Astrocyte of the spinal cord (primary cell): ENCODE measurements around the gene COPS8.

Experiments used
- DNase-seq: peaks from one replicate; pipeline ENCODE4 v3.0.0; 2011; ENCODE audit warnings: low read depth, low spot score
- H3K4me3 ChIP-seq: 2 replicates; pipeline ENCODE4 v1.5.1; 2011; ENCODE audit warnings: low read depth, mild to moderate bottlenecking, low read length, moderate library complexity
- in situ Hi-C: cut with HindIII; loops from 2 replicates; pipeline ENCODE4 v1.10.0; 2017; ENCODE audit warnings: low sequenced_read_pairs
- TF ChIP-seq, protein P1 (sequence below): IDR thresholded peaks from 2 replicates; pipeline ENCODE4 v1.5.1; 2012; ENCODE audit warnings: low read depth, mild to moderate bottlenecking, low read length, inconsistent platforms

Gene COPS8

GRCh38 chr2:237073552-237073951, 12.1 kb upstream of the COPS8 start:
- no peak overlapping the region for H3K4me3 ChIP-seq
- TF ChIP-seq, protein P1, sequence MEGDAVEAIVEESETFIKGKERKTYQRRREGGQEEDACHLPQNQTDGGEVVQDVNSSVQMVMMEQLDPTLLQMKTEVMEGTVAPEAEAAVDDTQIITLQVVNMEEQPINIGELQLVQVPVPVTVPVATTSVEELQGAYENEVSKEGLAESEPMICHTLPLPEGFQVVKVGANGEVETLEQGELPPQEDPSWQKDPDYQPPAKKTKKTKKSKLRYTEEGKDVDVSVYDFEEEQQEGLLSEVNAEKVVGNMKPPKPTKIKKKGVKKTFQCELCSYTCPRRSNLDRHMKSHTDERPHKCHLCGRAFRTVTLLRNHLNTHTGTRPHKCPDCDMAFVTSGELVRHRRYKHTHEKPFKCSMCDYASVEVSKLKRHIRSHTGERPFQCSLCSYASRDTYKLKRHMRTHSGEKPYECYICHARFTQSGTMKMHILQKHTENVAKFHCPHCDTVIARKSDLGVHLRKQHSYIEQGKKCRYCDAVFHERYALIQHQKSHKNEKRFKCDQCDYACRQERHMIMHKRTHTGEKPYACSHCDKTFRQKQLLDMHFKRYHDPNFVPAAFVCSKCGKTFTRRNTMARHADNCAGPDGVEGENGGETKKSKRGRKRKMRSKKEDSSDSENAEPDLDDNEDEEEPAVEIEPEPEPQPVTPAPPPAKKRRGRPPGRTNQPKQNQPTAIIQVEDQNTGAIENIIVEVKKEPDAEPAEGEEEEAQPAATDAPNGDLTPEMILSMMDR = no peak
- peak; percentile 67 for DNase-seq
- in situ Hi-C loops = no loop called here

DNA sequence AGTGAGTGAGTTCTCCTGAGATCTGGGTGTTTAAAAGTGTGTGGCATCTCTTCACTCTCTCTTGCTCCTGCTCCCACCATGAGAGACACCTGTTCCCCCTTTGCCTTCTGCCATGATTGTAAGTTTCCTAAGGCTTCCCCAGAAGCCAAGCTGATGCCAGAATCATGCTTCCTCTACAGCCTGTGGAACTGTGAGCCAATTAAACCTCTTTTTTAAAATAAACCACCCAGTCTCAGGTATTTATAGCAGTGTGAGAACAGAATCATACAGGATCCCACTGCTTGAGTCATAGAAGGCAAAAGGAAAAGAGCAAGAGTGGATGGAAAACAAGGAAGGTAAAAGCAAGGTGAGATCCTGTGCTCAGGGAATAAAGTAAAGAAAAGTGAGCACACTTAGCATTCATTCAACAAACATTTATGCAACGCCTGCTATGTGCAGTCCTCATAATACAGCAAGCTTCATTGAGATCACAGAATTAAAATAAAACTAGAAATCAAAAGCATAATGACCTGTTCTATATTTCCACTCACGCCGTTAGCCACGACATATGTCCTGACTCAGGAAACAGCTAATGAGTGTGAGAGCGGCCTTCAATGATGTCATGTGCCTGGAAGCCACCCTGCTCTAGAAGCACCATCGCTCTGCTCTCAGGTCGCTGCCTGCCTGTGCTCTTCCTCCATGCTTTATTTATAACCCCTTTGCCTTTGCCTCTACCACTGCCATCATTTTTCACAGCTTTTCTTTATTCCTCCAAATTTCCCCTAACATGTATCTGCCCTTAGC, 11.3 kb upstream of the COPS8 start:
- TF ChIP-seq, protein P1 = no peak
- H3K4me3 ChIP-seq = no peak overlapping the region
- in situ Hi-C loops = no loop called here
- DNase-seq = no peak

DNA sequence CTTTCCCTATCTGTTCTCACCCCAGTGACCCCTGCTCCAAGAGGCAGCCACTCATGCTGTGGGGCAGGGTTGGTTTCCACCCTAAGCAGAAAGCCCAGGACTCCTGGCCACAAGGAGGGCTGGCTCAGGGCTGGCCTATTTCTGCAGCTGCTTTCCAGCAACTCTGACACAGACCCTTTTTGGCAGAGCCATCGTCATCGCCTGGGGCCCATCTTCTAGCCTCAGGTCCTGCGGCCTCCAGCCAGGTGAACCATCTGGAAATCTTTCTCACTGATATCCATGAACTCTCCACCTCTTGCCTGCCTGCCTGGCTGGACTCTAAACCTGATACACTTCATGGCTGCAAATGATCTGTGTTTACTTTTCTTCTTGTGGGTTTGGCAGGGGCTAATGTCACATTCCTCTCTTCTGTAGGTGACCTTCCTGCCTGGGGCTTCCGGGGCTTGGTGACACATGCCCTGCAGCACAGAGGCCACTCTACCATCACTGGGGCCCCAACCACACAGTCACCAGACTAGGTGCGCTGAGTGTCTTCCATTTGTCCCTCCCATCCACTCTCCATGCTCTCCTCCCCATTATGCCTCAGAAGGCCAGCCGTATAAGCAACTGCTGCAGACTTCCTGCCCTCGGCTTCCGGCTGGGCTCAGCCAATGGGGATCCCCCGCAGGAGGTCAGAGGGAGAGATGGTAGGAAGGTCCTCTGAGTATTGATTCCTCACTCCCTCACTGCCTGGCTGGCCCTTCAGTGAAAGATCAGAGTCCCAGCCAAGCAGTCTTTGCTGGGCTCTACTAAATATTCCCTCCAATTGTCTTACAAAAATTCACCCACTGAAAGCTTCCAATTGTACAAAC, 9.7 kb upstream of the COPS8 start:
- in situ Hi-C loops = no loop called here
- TF ChIP-seq, protein P1 = no peak
- no peak overlapping the region for H3K4me3 ChIP-seq
- no peak for DNase-seq

GRCh38 chr2:237081596-237081995, 4.1 kb upstream of the COPS8 start:
- in situ Hi-C loops = no loop called here
- H3K4me3 ChIP-seq = no peak overlapping the region
- no peak for DNase-seq
- TF ChIP-seq, protein P1 = no peak

- no peak for DNase-seq
- in situ Hi-C loops = no loop called here
- TF ChIP-seq, protein P1 = no peak
- H3K4me3 ChIP-seq = no peak overlapping the region
Observed at GRCh38 chr2:237083026-237083425, 2.7 kb upstream of the COPS8 start.

GRCh38 chr2:237084444-237084843, 1.2 kb upstream of the COPS8 start:
- TF ChIP-seq, protein P1 = no peak
- in situ Hi-C loops = no loop called here
- peak overlapping the region; percentile 95 for H3K4me3 ChIP-seq

More at GRCh38 chr2:237084444-237084843, 1.2 kb upstream of the COPS8 start:
- DNase-seq = no peak
